DMS153 treated with DMSO at 0.1 percent for 48 hours (cell line): Measurements from ENCODE around the gene PAAF1.
"Not testable (repeated sequence)": the region's sequence is repeated elsewhere in the genome, so short reads cannot be mapped to it uniquely, and the experiment has no call there.

Experiments
- DNase-seq: peaks from one replicate; lab custom pipeline; 2025; ENCODE audit not compliant: unreplicated experiment; lab: John Stamatoyannopoulos, UW

Gene PAAF1

DNA sequence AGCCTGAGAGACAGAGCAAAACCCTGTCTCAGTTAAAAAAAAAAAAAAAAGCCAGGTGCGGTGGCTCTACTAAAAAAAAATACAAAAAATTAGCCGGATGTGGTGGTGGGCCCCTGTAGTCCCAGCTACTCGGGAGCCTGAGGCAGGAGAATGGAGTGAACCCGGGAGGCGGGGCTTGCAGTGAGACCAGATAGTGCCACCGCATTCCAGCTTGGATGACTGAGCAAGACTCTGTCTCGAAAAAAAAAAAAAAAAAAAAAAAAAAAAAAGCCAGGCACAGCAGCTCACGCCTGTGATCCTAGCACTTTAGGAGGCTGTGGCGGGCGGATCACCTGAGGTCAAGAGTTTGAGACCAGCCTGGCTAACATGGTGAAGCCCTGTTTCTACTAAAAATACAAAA lies 3.6 kb downstream of the PAAF1 start:
- DNase-seq: not testable (repeated sequence)

DNA sequence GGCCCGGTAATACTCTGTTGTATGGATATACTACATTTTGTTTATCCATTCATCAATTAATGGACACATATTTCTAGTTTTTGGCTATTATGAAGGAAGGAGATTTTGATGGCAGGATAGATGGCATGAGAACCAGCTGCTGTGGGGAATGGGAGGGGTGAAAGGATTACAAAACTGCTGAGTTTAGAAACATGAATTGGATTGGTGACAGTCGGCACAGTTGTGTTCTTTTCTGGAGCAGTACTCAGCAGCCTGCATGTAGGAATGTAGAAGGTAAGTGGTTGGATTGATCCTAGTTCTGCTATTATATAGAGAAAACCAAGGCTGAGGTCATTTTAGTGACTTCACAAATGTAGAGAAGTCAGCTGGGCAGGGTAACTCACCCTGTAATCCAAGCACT lies 7.1 kb downstream of the PAAF1 start:
- no peak for DNase-seq

DNA sequence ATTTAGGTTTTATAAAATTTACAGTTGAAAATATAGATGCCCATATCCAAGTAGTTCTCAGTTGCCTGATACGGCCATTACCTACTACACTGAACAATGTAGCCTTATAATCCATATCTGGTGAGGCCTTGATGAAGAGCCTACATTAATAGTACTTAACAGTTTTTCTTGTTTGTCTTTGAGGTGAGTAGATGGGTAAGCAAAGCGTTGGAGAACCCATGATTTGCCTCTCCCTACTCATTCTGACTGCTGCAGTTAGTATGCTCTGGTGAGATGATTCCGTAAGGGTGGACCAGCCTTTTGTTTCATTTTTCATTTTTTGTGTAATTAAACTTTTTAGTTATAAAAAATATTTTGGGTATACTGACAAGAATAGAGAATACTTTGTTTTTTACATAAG lies 11.4 kb downstream of the PAAF1 start:
- no peak for DNase-seq

DNA sequence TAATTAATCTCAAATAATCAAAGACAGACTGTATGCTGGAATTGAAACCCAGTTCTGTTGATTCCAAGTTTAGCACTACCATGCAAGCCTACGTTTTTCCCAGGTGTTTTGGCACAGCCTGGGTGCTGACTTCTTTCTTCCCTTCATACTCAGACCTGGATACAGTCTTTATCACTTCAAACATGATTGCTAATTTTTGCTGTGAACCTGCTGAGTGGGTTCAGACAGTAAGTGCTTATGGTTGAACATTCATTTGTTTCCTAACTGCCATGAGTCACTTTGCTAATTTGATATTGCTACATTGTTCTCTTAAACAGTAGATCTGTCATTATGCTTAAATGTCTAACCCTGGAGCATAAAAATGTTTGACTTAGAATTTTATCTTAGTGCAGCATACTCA lies 12.2 kb downstream of the PAAF1 start:
- no peak for DNase-seq

DNA sequence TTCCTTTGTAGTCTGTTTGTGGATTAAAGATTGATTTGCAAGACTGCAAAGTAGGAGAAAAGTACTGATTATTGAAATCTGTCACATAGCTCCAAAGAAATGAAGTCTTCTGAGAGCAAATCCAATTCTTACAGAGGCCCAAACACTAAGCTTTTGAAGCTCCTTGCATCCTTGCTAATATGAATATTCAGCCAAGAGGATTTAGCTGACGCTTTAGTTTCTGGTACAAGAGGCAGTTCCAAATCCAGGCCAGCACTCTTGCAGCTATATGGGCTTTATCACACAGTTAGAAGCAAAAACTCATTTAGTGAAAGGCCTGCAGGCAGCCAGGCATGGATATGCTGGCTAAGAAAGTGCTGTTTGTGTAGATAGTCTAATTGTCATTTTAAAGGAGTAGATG lies 12.7 kb downstream of the PAAF1 start:
- DNase-seq: no peak

DNA sequence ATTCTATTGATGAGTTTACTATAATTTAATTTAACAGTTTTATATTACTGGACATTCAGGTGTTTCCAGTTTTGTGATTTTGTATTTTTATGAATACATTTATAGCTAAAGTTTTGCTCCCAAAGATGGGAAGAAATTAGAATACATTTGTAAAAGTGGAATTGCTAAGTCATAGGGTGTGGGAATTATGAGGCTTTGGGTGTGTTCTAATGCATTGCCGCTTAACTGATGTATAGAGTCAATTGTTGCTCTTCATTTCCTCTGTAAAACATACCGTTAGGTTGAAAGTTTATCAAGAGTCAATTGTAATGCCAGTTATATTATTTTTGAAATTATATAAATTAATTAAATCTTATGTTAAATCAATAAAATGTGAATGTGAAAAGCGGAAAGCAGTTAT lies 16.2 kb downstream of the PAAF1 start:
- no peak for DNase-seq

DNA sequence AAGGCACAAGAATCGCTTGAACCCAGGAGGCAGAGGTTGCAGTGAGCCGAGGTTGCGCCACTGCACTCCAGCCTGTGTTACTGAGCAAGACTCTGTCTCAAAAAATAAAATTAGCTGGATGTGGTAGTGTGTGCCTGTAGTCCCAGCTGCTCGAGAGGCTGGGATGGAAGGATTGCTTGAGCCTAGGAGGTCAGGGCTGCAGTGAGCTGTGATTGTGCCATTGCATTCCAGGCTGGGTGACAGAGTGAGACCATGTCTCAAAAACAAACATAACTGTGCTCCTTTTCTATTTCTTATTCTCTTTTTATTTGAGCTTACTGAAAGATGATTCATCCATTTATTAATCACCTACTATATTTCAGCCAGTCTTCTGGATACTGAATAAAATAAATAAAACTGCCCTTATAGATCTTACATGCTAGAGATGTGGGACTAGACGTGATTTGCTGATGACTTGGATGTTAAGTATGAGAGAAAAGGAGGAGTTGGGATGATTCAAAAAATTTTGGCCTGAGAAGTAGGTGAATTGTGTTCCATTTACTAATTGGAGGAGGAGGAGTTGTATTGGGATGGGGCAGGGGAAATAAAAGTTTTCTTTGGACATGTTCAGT lies 18.0 kb downstream of the PAAF1 start:
- DNase-seq: no peak

DNA sequence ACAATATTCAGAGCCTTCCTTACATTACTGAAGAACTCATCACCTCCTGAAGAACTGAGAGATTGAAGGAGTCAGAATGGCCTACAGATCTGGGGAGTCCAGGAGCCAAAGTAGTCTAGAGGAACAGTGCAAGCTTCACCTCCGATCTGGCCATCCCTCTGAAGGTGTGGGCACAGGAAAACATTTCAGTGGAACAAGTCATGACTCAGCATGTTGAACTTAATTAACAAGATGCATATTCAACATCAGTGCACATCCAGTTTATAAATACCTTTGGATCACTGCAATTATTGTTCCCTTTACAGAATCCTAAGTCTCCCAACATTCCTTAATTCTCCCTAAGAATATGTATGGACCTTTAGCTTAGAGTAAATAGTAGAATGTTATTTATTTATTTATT lies 25.5 kb downstream of the PAAF1 start:
- no peak for DNase-seq

DNA sequence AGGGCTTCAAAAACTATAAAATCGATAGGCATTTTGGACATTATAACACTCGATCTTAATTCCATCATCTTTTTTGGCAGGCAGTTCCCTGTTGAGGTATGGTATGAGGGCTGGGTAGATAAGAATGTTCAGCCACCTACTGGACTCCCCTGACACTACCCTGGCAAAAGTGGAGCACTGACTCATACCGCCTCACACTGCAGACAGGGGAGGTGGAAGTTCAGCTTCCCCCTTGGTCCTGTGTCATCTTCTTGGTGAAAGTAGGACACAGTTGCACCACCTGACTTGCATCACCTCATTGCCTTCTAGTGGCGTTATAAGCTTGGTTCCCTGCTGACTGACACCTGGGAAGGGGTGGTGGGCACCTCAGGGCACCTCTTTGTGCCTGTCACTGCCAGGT lies 30.4 kb downstream of the PAAF1 start:
- no peak for DNase-seq

DNA sequence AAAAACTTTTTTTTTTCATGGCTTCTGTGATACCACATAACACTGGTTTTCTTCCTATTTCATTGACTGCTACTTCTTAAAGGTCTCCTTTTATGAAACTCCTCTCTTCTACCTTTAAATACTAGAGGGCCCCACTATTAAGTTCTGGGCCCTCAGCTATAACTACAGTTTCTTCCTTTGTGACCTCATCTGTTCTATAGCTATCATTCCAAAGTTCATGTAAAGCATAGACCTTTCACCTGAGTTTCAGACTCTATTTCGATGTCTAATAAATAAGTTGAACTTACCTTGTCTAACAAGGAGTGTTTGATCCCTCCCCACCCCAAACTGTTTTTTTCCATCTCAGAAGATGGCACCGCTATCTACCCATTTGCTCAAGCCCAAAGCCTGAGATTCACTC lies 35.2 kb downstream of the PAAF1 start:
- no peak for DNase-seq

DNA sequence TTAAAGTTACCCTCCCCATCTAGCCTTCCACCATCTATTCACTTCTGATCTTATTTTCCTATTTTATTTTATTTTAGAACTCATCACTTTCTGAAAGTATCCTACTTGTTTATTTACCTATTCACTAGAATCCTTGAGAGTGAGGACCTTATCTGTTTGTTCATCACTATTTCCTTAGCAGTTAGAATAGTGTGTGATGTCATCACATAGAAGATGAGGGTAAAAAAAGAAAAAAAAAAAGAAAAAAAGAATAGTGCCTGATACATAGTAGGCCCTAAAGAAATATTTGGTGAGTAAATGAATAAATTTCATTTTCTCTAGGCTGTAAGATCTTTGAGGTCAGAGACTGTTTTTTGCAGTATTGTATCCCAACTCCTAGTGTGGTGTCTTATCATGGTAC lies 36.7 kb downstream of the PAAF1 start:
- DNase-seq: no peak

DNA sequence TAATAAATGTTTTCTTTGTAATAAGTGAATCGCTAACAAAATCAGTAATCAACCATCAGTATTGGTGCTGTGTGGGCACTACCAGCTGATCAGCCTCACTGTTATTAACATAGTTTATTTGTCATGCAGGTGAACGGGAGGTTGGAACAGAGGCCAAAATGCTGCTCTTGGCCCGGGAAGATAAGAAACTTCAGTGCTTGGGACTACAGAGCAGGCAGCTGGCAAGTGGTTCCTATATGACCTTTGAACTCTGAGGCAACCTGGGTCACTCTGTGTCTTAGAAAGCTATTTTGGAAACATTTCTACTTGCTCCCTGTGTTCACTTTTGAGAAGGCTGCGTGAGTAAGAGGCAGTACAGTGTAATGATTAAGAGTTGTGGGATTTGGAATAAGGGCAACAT lies 37.5 kb downstream of the PAAF1 start:
- DNase-seq: no peak

DNA sequence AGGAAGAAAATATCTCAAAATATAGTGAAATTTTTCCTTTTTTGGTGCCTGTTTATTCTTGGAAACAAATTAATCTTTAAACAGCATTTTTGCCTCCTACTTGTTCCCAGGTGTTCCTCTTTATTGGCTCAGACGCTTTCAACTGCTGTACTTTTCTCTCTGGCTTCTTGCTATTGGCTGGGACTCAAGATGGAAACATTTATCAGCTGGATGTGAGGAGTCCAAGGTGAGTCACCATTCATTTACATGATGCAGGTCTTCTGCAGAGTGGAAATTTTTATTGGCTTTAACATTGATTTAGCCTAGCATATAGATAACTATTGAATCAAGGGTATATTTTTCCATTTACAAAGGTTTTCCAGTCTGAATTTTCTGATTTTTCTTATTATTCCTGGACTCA lies 39.6 kb downstream of the PAAF1 start:
- no peak for DNase-seq

DNA sequence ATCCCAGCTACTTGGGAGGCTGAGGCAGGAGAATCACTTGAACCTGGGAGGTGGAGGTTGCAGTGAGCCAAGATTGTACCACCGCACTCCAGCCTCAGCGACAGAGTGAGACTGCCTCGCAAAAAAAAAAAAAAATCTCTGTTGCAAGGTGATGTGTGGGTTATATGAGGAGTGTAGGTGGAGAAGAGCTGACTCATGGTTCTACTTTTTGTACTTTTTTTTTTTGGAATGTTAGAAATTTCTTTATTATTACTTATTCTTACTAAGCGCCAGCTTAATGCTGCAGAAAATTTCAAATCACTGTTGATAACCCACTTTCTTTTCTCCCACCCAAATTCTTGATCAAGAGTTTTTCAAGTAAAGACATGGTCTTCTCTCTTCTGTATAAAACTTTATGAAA lies 44.4 kb downstream of the PAAF1 start:
- DNase-seq: no peak

DNA sequence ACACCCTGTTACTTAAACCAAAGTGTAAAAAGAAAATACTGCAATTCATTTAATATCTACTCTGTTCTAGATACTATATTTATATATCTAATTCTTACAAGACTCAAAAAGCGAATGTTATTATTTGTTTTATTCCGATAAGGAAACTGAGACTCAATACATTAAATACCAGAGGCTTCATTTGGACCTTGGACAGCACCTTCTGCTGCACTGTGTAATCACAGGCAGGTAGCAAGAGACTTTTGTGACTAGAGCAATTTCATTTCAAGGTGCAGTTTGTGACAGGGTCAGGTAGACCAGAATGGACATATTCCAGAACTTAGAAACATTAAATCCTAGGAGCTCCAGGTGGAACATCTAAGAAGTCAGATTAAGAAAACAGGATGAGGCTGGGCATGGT lies 52.6 kb downstream of the PAAF1 start:
- DNase-seq: no peak

DNA sequence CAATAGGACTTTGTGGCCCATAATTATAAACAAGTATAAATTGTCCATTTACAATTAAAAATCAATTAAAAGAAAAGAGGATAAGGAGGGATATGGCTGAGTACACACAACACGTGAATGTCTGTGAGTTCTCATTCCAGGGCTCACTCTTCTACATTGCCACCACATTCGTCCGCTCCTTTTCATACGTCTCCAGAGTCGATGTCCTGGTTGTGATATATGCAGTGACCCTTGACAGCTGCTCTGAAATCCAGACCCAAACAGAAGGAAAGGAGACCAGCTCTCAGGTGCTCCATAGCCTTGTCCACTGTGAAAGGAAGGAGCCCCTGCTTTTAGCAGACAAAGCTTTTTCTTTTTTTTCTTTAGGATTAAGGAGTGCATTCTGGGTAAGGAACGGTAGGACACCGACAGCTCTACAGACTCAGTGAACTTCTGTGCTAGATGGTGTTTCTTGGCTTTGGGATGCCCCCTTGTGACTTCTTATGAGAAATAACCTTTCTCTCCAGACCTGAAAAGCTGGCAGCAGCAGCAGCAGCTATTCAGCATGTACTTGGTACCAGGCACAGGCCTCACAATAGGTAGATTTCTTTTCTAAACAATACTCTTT lies 54.3 kb downstream of the PAAF1 start:
- DNase-seq: peak; percentile 38

DNA sequence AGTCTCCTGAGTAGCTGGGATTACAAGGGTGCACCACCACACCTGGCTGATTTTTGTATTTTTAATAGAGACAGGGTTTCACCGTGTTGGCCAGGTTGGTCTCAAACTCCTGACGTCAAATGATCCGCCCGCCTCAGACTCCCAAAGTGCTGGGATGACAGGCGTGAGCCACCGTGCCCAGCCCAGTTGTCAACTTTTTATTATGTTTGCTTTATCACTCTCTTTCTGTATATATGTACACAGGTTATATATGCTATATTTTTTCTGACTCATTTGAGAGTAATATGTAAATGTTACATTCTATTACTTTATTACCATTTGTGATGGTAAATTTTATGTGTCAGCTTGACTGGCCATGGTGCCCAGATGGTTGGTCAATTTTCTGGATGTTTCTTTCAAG lies 55.2 kb downstream of the PAAF1 start:
- no peak for DNase-seq

DNA sequence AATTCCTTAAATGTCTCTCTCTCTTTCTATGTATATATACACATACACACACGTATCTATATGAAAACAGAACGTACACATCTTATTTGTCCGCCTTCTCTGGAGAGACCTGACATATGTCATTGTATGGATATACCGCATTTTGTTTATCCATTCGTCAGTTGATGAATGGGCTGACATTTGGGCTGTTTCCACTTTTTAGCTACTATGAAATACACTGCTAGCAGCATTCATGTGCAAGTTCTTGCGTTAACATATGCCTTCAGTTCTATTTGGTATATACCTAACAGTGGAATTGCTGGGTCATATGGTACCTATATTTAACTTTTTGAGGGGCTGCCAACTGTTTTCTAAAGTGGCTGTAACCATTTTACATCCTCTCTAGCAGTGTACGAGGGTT lies 56.0 kb downstream of the PAAF1 start:
- no peak for DNase-seq

DNA sequence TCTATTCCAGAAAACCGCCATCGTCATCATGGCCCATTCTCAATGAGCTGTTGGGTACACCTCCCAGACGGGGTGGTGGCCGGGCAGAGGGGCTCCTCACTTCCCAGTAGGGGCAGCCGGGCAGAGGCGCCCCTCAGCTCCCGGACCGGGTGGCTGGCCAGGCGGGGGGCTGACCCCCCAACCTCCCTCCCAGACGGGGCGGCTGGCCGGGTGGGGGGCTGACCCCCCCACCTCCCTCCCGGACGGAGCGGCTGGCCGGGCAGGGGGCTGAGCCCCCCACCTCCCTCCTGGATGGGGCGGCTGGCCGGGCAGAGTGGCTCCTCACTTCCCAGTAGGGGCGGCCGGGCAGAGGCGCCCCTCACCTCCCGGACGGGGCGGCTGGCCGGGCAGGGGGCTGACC lies 59.2 kb downstream of the PAAF1 start:
- not testable (repeated sequence) for DNase-seq

DNA sequence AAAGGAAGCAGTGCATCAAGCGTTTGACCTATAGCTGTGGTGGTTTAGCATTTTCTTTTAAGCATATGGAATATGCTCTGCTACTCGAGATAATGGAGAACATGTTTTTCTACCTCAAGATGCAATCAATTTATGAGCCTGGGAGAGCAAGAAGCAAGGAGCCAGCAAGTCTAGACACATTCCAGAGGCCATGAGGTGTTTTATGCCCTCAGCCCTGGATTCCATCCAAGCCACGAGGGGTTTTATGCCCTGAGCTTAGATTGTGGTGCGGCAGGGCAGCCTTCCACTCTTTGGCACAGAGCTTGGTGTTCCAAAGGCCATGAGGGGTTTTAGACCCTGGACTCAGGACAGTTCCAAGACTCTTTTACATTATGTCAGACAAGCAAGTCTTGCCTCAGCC lies 62.3 kb downstream of the PAAF1 start:
- no peak for DNase-seq

DNA sequence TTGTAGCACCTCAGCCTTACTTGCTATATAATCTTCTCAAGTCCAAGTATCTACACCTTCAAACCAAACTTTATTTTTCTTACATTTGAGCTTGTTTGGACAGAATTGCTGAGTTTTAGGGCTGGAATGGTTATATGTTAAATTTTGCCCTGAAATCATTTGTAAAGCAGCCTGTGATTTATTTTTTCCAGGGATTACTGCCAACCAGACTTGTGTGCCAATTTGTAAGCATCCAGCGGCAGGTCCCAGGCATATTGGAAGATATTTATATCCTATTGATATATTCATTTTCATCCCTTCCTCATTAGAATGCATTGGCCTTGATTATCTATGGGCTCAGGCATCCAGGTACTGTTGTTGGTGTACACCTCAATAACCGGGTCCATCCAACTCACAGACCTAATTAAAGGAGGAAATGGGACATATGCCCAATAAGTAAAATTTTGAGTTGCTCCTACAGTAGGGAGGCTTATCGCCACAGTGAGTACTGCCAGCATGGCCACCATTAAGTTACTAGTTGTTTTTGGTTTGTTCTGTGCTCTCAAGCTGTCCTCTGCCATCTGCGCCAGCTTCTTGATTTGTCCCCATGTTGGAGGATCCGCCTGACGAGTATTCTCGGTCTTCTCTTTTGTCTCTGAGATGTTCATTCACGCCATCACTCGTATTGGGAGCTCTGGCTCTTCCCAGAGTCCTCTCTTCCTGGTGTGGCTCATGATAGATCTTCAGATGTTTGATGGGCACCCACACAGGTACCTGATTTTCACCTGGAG lies 64.2 kb downstream of the PAAF1 start:
- DNase-seq: no peak

DNA sequence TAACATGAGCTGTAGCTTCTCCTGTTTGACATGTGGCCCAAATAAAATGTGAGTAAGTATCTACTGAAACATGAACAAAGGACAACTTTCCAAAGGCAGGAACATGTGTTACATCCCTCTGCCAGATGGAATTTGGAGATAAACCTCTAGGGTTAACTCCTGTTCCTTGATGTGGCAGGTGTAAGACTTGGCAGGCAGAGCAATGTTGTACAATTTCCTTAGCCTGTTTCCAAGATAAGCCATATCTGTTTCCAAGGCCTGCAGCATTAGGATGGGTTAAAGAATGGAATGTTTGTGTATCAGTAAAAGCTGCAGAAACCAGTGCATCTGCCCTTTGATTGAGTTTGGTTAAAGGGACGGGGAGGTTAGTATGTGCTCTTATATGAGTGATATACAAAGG lies 65.2 kb downstream of the PAAF1 start:
- DNase-seq: no peak

DNA sequence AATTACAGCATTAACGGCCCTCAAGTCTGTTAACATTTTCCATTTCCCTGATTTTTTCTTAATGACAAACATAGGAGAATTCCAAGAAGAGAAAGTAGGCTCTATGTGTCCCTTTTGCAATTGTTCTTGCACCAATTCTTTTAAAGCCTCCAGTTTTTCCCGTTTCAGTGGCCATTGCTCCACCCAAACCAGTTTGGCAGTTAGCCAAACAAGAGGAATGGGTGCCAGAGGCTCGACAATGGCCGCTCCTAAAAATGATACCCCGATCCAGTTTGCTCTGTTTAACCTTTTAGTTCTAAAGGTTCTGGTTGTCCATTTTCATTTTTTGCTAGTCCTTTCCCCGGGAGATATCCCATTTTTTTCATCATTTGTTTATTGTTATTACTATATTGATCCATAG lies 67.3 kb downstream of the PAAF1 start:
- DNase-seq: no peak
